HL-60/S4 treated with retinoic acid at 250 ng/mL for 4 days and 3 days (cell line): ENCODE measurements around the gene LAMA3.

Source experiments
- in situ Hi-C: fragments of 300-500 bp; cut with MboI; formaldehyde crosslinking; loops from 2 replicates; pipeline ENCODE4 v1.7.0; 2022; ENCODE audit warnings: low sequenced_read_pairs

The LAMA3 gene

DNA sequence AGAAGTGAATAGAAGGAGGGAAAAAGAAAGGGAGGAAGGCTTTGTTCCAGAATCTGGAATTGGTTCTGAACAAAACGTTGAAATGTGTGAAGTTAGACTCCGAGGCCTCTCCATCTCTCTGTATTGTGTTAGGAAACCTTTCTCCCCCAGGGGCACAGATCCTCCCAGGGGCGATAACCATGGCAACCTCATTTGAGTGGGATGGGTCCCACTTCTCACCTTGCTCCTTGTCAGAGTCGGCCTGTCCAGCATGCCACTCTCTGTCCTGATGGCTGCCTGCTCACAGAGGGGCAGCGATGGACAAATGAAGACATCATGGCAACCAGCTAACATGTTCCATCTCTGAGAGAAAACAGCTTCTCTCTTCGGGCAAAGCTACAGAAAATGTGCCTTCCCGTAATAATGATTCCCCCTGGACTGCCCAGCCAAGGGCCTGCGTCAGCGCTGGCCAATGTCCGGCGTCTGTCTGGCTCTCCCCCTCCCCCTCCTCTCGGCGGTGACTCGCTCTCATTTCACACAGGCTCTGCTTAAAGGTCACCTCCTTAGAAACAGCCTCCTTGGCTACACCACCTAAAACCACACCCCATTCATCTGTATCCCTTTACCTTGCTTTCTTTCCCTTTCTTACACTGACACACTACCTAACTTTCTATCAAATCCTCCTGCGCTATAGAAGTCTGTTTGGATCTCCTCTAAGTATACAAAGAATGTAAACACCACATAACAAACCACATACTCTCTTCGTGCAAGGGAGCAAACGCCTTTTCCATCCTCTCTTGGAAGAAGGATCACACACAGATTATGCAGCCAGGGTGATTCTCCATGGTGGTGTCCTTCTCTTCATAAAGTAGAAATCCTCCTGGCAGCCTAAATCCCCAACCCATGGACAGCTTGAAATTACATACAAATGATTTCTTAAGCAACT lies 293.2 kb downstream of the LAMA3 start:
- in situ Hi-C loops = no loop called here

DNA sequence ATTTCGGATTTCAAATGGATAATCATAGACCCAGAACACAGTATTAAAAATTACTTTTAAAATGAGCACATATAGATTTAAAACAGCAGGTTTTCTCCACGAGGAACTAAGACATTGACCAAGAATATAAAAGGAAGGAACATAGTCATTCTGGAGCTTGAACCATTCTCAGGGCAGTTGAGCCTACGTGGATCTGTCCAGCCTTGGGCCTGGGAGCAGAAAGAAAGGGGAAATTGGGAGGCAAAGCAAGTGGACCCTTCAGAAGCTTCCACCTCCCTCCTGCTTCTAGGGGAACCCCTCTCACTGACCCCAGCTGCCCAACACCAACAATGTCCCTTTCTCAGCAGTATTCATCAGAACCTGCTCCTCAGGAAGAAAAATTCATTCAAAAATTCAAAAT lies 293.9 kb downstream of the LAMA3 start:
- in situ Hi-C loops = no loop called here

DNA sequence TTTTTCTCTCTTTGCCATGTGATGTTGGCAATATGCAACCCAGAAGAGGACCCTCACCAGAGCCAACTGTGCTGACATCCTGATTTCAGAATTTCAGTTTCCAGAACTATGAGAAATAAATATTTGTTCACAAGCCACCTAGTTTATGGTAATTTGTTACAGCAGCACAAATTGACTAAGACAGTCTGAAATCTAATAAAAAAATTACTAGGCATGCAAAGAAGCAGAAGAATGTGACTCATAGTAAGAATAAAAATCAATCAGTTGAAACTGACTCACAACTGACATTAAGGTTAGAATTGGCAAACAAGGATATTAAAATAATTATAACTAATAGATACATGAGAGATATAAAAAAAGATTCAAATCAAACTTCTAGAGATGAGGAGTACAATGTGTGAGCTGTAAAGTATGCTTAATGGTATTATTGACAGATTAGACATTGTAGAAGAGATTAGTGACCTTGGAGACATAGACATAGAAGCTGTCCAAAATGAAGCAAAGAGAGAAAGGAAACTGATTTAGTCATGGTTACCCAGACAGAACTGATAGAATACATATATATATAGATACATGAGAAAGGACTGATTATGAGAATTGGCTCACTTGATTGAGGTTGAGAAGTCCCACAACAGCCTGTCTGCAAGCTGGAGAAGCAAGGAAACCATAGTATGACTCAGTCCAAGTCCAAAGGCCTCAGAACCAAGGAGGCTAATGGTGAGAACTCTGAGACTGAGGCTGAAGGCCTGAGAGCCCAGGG lies 297.5 kb downstream of the LAMA3 start:
- in situ Hi-C loops = no loop called here

DNA sequence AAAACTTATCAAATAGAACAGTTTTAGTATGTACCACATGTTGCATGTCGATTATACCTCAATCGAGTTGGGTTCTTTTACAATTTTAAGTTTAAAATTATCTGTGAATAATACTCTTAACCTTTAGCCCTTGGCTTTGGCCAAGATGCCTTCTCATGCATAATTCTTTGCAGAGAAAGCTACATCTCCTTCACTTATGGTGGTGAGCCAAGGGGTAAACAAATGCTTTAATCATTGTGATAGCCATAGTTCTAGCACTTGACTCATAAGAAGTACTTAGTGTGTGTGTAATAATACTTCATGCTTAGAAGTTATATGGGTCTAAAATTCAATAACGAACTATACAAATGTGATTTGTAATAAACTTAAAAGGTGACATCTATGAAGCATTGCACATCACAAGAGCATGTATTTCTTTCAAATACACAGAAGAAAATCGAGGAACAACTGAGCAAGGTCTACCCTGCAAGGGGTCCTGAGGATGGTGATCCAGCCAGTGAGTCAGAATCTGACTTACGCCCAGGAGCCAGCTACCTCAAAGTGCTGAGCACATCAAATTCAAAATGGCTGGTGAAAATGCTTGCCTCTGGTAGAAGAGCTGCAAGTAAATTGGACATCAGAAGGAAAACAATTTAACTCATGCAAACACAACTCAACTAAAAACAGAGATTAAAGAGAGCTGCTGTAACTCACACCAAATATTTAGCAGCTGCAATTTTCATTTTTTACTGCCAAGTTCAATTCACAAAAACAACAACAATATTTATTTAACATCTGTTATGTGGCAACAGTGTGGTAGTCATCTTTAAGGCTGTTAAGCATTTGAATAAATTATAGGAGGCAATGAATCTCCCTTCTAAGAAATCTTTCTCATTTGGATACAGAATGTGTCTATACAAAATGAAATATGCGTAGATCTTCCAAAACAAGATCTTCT lies 301.5 kb downstream of the LAMA3 start:
- in situ Hi-C loops = no loop called here

DNA sequence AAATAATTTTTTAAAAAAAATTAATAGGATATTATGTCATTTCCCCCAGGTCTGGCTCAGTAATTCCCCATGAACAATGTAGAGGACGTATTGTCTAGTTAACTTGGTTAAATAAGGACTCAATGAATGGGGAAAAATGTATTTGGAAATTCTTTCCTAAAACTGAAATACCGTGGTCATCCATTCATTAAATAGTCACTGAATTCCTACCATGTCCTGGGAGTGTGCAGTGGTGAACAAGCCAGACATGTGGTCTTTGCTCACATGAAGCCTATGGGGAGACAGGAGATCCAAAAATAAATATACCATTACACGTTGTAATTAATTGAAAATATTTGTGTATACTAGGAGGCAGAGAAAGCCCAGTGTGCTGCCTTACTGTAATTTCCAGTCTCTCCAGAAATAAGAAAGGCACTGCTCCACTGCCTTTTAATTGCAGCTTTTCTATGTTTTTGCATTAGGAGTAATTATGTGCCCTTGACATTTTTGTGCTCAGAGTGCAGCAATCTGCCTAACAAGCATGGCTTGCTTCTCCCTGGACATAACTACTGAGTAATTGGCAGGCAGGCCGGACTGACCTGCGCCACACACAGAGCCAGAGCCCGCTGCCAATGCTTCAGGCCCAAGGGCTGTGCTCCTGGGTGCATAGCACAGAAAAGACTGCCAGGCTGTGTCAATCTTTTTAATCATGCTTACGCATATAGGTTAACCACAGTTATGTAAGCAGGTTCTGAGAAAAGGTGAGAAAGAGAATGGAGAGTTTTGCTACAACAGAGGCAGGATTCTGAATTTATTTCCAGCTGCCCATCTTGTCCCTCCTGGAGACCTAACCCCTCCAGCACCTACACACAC lies 303.1 kb downstream of the LAMA3 start:
- in situ Hi-C loops = no loop called here

DNA sequence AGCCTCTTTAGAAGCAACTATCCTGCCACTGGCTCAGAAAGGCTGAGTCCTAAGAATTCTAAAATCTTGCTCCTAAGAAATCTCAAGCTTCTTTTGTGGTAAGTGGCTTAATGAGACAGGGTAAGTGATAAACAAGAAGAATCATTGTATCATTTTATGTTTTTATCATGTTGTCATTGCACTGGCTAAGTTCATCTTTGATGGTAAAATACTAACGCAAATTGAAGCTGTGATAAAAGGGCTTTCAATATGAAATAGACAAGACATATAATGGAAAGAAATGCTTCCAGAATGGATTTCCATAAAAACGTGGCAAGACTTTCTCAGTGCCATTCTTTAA lies 303.7 kb downstream of the LAMA3 start:
- in situ Hi-C loops = no loop called here

DNA sequence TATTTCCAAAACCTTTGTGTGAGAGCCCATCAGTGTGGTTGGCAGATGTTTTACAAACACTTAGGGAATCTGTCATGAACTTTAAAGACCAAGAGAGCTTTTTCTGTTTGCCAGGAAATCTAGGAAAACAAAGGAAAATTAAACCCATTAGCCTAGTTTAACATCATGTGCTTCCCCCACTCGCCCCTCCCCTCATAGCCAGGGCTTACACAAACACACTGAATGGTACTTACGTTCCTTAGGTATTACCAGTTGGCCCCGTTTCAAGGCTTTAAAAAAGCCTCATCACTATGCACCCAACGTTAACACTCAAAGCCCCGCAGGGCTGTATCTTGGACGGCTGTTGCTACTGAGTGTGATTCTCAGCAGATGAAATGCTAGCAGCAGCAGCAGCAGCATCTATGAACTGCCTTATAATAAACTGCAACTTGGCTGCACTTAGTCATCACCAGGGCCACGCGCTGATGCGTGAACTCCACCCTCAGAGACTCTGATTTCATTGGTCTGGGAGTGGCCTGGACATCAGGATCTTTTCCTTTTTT lies 305.2 kb downstream of the LAMA3 start:
- in situ Hi-C loops = no loop called here

DNA sequence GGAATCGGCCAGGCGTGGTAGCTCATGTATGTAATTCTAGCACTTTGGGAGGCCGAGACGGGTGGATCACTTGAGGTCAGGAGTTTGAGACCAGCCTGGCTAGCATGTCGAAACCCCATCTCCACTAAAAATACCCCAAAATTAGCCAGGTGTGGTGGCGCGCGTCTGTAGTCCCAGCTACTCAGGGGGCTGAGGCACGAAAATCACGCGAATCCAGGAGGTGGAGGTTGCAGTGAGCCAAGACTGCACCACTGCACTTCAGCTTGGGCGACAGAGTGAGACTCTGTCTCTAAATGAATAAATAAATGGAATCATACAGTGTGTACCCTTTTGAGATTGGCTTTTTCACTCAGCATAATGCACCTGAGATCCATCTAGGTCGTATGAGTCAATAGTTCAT lies 305.9 kb downstream of the LAMA3 start:
- in situ Hi-C loops = no loop called here

DNA sequence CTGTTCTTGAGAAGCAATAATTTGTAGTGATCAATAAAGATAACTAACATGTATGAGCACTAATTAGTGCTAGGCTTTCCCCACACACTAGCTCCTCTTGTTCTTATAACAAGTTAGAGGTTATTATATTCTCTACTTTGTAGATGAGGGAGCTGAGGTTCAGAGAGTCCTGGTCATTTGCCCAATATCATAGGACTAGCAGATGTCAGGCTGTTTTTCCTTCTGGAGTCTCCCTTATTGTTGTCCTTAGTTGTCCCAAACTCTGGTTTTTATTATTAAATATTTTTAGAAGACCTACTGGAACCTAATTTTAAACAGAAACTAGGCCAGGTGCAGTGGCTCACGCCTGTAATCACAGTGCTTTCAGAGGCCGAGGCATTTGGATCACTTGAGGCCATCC lies 308.8 kb downstream of the LAMA3 start:
- in situ Hi-C loops = no loop called here

DNA sequence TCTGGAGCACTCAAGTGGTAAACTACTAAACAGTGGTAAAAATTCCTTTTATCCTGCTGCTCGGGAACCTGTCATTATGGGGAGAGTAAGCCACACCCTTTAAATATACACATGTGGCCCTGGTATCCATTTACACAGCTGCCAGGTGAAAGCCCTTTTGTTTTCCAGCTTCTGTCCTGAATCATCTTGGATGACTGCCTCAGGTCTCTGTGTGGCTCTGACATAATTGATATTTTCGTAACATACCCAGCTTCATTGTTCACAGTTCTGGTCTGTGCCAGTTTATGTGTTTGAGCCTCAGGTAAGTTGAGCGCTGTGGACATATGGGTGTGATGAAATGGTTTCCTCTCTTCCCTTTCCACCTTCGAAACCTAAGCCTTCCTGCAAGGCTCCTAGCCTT lies 309.6 kb downstream of the LAMA3 start:
- in situ Hi-C loops = no loop called here

DNA sequence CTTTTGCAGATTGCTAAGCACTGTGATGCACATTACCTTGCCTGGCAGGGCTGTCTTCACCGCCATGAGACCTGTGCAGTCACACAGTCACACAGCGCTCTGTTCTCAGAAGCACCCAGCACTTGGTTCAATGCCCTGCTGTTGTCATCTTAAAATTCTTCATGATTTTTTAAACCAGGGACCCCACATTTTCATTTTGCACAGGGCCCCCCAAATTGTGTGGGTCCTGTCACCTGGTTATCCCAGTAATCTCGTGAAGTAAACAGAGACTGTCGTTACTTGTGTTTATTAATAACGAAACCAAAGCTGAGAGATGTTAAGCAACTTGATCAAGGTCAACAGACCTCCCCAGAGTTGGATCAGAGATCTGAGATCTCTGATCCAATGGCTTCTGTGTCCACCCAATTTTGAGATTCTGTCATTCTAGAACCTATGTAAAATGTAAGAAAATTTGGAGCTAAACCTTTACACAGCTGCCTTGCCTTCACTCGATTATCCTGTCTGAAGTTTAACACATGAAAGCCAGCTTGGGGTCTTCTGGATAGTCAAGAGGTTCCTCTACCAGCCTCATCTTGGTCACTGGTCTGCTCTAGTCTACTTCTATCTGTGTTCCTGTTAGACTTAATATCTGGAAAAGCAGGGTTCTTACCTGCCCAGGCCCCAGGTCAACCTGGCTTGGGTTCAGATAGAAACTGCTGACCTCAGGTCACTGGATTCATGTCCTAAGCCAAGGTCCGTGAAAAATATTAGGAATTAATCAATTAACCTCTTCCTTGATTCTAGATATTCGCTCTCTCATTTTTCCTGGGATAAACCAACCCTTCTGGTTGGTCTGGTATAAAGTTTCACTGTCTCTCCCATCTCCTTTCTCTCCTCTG lies 311.6 kb downstream of the LAMA3 start:
- in situ Hi-C loops = no loop called here

DNA sequence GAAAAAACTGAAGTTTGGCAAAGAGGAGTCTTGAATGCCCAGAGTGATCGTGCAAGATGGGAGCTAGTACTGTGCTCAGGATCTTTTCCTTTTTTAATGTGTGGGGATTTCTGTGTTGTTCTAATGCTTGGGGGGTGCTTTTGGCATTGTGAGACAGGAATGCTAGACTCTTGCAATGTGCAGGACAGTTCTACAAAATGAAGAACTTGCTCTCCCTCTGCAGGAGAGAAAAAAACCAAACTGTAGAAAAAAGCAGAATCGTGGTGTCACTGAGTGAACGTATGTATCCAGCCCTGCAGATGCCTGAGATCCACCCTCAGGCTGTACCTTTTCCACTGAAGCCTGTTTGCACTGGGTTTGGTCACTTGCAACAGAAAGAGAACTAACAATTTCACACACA lies 313.2 kb downstream of the LAMA3 start:
- in situ Hi-C loops = no loop called here

DNA sequence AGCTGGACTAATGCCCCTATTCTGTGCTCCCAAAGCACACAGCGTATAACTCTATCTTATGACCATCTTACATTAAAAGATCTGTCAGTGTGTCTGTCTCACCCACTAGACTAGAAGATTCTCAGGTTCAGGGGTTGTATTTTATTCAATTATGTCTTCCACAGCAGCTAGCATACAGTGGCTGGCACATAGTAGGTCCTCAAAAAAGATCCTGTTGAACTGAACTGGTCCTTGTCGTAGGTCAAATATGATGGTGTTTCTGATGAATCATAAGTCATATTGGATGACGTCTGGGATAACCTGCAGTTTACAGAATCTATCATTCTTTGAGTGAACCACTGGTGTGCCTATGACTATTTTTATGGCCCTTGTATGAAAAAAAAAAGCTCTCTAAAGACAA lies 314.0 kb downstream of the LAMA3 start:
- in situ Hi-C loops = no loop called here

DNA sequence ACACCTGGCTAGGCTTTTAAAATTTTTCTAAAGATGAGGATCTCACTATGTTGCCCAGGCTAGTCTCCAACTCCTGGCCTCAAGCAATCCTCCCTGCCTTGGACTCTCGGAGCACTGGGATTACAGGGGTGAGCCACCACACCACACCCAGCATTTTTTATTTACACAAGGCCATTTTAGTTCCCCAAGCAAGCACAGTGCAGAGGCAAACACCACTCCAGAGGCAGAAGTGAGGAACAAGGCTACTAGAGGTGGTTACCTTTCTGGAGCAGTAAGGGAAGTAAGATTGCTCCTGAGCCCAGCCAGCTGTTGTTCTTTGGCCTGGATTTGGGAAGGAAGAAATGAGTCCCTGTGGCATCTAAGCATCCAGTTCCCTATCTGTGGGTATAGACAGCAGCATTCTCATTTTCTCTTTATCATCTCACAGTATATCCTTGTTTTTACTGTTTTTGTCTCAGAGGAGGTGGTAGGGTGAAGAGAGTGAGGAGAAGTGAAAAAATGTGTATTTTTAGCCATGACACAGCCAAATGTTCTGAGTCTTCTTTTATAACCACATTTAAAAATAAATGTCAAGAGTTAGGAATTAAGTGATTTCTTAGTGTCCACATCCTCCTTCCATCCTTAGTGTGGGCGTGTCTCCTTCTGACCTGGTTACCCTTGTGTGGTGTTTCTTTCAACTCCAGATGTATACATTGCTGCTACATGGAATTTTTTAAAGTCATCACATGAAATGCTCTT lies 314.8 kb downstream of the LAMA3 start:
- in situ Hi-C loops = no loop called here
